Sigmoid colon (tissue), 4 donors: Measurements from ENCODE around the gene LYPD3.

ENCODE experiments used
- EP300 ChIP-seq, 4 donors: sonication (generic); formaldehyde crosslinking; IDR thresholded peaks; one replicate each; pipeline ENCODE4 v1.6.1; 2017; ENCODE audit warnings: antibody characterized with exemption in 4 of 4
- POLR2A ChIP-seq, 2 donors: fragments of 450-650 bp; IDR thresholded peaks; one replicate each; pipeline ENCODE4 v1.6.1; 2016; ENCODE audit warnings: antibody characterized with exemption in 2 of 2, mild to moderate bottlenecking in 2 of 2, moderate library complexity in 2 of 2
- TF ChIP-seq, protein P1 (sequence below), 4 experiments: fragments of 450-650 bp in 3 of 4; fragments of 200-600 bp in 1 of 4; IDR thresholded peaks; one replicate each; pipeline ENCODE4 v1.5.1; 2016 to 2019; ENCODE audit warnings: antibody characterized with exemption in 4 of 4, mild to moderate bottlenecking in 3 of 4, moderate library complexity in 2 of 4

DNA sequence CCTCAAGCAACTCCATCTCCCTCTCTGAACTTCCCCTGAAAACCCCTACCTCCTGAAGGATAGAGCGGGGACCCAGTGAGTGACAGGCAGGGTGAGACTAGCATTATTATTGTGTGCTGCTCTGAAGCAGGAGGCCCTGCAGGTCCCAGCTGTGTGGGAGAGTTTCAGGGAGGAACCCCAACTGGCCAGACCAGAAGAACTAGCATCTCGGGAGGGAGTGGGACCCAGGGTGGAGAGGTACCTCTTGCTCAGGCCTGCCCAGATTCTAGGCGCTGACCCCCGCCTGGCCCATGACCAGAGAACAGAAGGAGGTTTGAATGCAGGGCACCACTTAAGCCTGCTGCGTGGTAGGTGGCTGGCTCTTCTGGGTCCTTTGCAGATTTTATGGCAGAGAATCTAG lies 5.7 kb upstream of the LYPD3 start:
- TF ChIP-seq, protein P1, sequence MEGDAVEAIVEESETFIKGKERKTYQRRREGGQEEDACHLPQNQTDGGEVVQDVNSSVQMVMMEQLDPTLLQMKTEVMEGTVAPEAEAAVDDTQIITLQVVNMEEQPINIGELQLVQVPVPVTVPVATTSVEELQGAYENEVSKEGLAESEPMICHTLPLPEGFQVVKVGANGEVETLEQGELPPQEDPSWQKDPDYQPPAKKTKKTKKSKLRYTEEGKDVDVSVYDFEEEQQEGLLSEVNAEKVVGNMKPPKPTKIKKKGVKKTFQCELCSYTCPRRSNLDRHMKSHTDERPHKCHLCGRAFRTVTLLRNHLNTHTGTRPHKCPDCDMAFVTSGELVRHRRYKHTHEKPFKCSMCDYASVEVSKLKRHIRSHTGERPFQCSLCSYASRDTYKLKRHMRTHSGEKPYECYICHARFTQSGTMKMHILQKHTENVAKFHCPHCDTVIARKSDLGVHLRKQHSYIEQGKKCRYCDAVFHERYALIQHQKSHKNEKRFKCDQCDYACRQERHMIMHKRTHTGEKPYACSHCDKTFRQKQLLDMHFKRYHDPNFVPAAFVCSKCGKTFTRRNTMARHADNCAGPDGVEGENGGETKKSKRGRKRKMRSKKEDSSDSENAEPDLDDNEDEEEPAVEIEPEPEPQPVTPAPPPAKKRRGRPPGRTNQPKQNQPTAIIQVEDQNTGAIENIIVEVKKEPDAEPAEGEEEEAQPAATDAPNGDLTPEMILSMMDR (IDR thresholded peaks at IDR 0.05): no peak
- TF ChIP-seq EP300 (IDR thresholded peaks at IDR 0.05): no peak
- TF ChIP-seq POLR2A (IDR thresholded peaks at IDR 0.05): no peak
